ENCODE data around the gene ZFAND3.

Gene ZFAND3

GRCh38 chr6:37827603-37828265 is 8.2 kb downstream of the ZFAND3 start:
- no peak for DNase-seq (ENCODE audit: low read depth)

GRCh38 chr6:37830225-37830624 is 10.7 kb downstream of the ZFAND3 start:
- no peak for DNase-seq (ENCODE audit: low read depth)

GRCh38 chr6:37831457-37831856 is 11.9 kb downstream of the ZFAND3 start:
- no peak for DNase-seq (ENCODE audit: low read depth)

- DNase-seq (ENCODE audit: low read depth), result no peak
These were observed 16.4 kb downstream of the ZFAND3 start for GRCh38 chr6:37835923-37836322.

- DNase-seq (ENCODE audit: low read depth), result peak; percentile 28
These were observed 18.8 kb downstream of the ZFAND3 start for GRCh38 chr6:37838219-37838921.

- DNase-seq (ENCODE audit: low read depth), result no peak
These were observed 20.8 kb downstream of the ZFAND3 start for GRCh38 chr6:37840143-37840939.

GRCh38 chr6:37840940-37841300 is 21.4 kb downstream of the ZFAND3 start:
- no peak for DNase-seq (ENCODE audit: low read depth)

- DNase-seq (ENCODE audit: low read depth), result no peak
These were observed 25.7 kb downstream of the ZFAND3 start for GRCh38 chr6:37845026-37845911.

GRCh38 chr6:37845930-37846329 is 26.4 kb downstream of the ZFAND3 start:
- DNase-seq (ENCODE audit: low read depth), result no peak

GRCh38 chr6:37847704-37848103 is 28.2 kb downstream of the ZFAND3 start:
- DNase-seq (ENCODE audit: low read depth), result no peak

- no peak for DNase-seq (ENCODE audit: low read depth)
These were observed 28.8 kb downstream of the ZFAND3 start for GRCh38 chr6:37848371-37848770.

- no peak for DNase-seq (ENCODE audit: low read depth)
These were observed 30.7 kb downstream of the ZFAND3 start for GRCh38 chr6:37850260-37850659.

- DNase-seq (ENCODE audit: low read depth), result no peak
These were observed 31.3 kb downstream of the ZFAND3 start for GRCh38 chr6:37850728-37851285.

- no peak for DNase-seq (ENCODE audit: low read depth)
These were observed 32.5 kb downstream of the ZFAND3 start for GRCh38 chr6:37851997-37852524.

- no peak for DNase-seq (ENCODE audit: low read depth)
These were observed 36.8 kb downstream of the ZFAND3 start for GRCh38 chr6:37856285-37856684.

- no peak for DNase-seq (ENCODE audit: low read depth)
These were observed 38.8 kb downstream of the ZFAND3 start for GRCh38 chr6:37858363-37858762.

GRCh38 chr6:37860226-37860839 is 40.8 kb downstream of the ZFAND3 start:
- no peak for DNase-seq (ENCODE audit: low read depth)

- no peak for DNase-seq (ENCODE audit: low read depth)
These were observed 41.9 kb downstream of the ZFAND3 start for GRCh38 chr6:37861452-37861851.

GRCh38 chr6:37862430-37862829 is 42.9 kb downstream of the ZFAND3 start:
- no peak for DNase-seq (ENCODE audit: low read depth)

GRCh38 chr6:37862992-37863391 is 43.5 kb downstream of the ZFAND3 start:
- DNase-seq (ENCODE audit: low read depth), result peak; percentile 47

GRCh38 chr6:37864250-37864649 is 44.7 kb downstream of the ZFAND3 start:
- DNase-seq (ENCODE audit: low read depth), result no peak
